Endodermal cell (in vitro differentiated cells): ENCODE measurements around the gene EGFLAM. TPM values are rescaled to one million over a fixed set of nuclear protein-coding genes. Genes with fewer than 3 reads are reported as not detected.
"Not testable (repeated sequence)": the region's sequence is repeated elsewhere in the genome, so short reads cannot be mapped to it uniquely, and the experiment has no call there.

ENCODE experiments used
- DNase-seq: peaks from one replicate; pipeline ENCODE4 v3.0.0-alpha.2; 2017
- H3K27ac ChIP-seq: 2 replicates; pipeline ENCODE4 v1.5.1; 2013; ENCODE audit warnings: mild to moderate bottlenecking, low read depth, low read length, moderate library complexity
- H3K27me3 ChIP-seq: 2 replicates; pipeline ENCODE4 v1.6.1; 2013; ENCODE audit warnings: mild to moderate bottlenecking, low read length, moderate library complexity; ENCODE audit not compliant: insufficient read depth, control insufficient read depth, poor library complexity, severe bottlenecking
- H3K36me3 ChIP-seq: 2 replicates; pipeline ENCODE4 v1.7.0; 2013; ENCODE audit warnings: mild to moderate bottlenecking, low read length, moderate library complexity; ENCODE audit not compliant: control insufficient read depth, insufficient read depth
- H3K4me1 ChIP-seq: one replicate; pipeline ENCODE4 v1.7.0; 2013; ENCODE audit warnings: low read length; ENCODE audit not compliant: control insufficient read depth, insufficient read depth
- H3K4me3 ChIP-seq: 2 replicates; pipeline ENCODE4 v1.5.1; 2013; ENCODE audit warnings: mild to moderate bottlenecking, low read length, moderate library complexity
- H3K9ac ChIP-seq: 2 replicates; pipeline ENCODE4 v1.6.1; 2013; ENCODE audit warnings: mild to moderate bottlenecking, low read length, moderate library complexity; ENCODE audit not compliant: poor library complexity, severe bottlenecking; ENCODE audit errors: extremely low read depth
- H3K9me3 ChIP-seq: 2 replicates; pipeline ENCODE4 v1.6.1; 2013; ENCODE audit warnings: mild to moderate bottlenecking, low read length, moderate library complexity; ENCODE audit not compliant: control insufficient read depth
- H3K27ac Mint-ChIP-seq: 2 replicates; pipeline ENCODE4 v1.8.0; 2020; ENCODE audit warnings: mixed read lengths
- H3K27me3 Mint-ChIP-seq: 2 replicates; pipeline ENCODE4 v1.8.0; 2021; ENCODE audit warnings: mild to moderate bottlenecking, mixed read lengths; ENCODE audit not compliant: insufficient read depth
- H3K36me3 Mint-ChIP-seq: 2 replicates; pipeline ENCODE4 v1.8.0; 2020; ENCODE audit warnings: low read depth, mixed read lengths
- H3K4me1 Mint-ChIP-seq: 2 replicates; pipeline ENCODE4 v1.8.0; 2020; ENCODE audit warnings: mixed read lengths
- H3K4me3 Mint-ChIP-seq: 2 replicates; pipeline ENCODE4 v1.8.0; 2020; ENCODE audit warnings: mild to moderate bottlenecking, moderate library complexity, mixed read lengths
- H3K9me3 Mint-ChIP-seq: 2 replicates; pipeline ENCODE4 v1.8.0; 2020; ENCODE audit warnings: mild to moderate bottlenecking, mixed read lengths
- WGBS, 2 experiments: methylation state at CpG; one replicate each; pipeline versions ENCODE4 v1.1.5 to v1.1.7; 2013; ENCODE audit warnings: missing lambda C conversion rate in 2 of 2, mixed read lengths in 1 of 2; ENCODE audit not compliant: insufficient coverage in 1 of 2, insufficient read length in 1 of 2; 5-methylcytosine and 5-hydroxymethylcytosine counted together
- total RNA-seq, 2 donors: library from RNA; stranded (reverse); fragmentation: NEBNext Ultra II Directional in 1 of 2; extraction: Animal tissue kit (Norgen Biotek cat#: 25700) in 1 of 2; gene quantifications; 2 replicates in 1 of 2; 3 replicates in 1 of 2; pipeline ENCODE4 v1.2.1, GENCODE V29; 2021
- TF ChIP-seq, protein P1 (sequence below): fragments of 200-600 bp; sonication (generic); conservative IDR thresholded peaks from 2 replicates; pipeline ENCODE4 v1.5.0; 2021; ENCODE audit warnings: antibody characterized with exemption, mild to moderate bottlenecking

Gene EGFLAM
- total RNA-seq, 2 donors from 2014 or later, result 4.4 to 8.8 TPM

GRCh38 chr5:38414348-38414747 lies 156.0 kb downstream of the EGFLAM start:
- H3K4me1 ChIP-seq, result peaks cover 5% of the 10 kb centered on the region
- 93 to 94% methylated on average over 4 of the region's 4 CpGs for WGBS, 2 experiments
- no peaks in the 10 kb centered on the region for H3K9me3 Mint-ChIP-seq
- H3K4me3 ChIP-seq, result no peak overlapping the region
- H3K4me1 Mint-ChIP-seq, result peaks cover 22% of the 10 kb centered on the region
- no peak for DNase-seq
- TF ChIP-seq, protein P1, sequence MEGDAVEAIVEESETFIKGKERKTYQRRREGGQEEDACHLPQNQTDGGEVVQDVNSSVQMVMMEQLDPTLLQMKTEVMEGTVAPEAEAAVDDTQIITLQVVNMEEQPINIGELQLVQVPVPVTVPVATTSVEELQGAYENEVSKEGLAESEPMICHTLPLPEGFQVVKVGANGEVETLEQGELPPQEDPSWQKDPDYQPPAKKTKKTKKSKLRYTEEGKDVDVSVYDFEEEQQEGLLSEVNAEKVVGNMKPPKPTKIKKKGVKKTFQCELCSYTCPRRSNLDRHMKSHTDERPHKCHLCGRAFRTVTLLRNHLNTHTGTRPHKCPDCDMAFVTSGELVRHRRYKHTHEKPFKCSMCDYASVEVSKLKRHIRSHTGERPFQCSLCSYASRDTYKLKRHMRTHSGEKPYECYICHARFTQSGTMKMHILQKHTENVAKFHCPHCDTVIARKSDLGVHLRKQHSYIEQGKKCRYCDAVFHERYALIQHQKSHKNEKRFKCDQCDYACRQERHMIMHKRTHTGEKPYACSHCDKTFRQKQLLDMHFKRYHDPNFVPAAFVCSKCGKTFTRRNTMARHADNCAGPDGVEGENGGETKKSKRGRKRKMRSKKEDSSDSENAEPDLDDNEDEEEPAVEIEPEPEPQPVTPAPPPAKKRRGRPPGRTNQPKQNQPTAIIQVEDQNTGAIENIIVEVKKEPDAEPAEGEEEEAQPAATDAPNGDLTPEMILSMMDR, result no peak
- H3K36me3 ChIP-seq, result no peaks in the 10 kb centered on the region
- no peaks in the 10 kb centered on the region for H3K27me3 ChIP-seq
- no peaks in the 10 kb centered on the region for H3K9me3 ChIP-seq
- H3K9ac ChIP-seq, result no peak overlapping the region
- peaks cover 23% of the 10 kb centered on the region for H3K27me3 Mint-ChIP-seq
- no peak overlapping the region for H3K27ac ChIP-seq
- H3K4me3 Mint-ChIP-seq, result no peak overlapping the region
- H3K36me3 Mint-ChIP-seq, result peaks cover 2% of the 10 kb centered on the region
- H3K27ac Mint-ChIP-seq, result no peak overlapping the region

GRCh38 chr5:38415772-38416171 lies 157.4 kb downstream of the EGFLAM start:
- WGBS, 2 experiments, result 85% methylated on average over 4 of the region's 5 CpGs; no CpG with 5 or more reads in 1 of the 2 experiments

DNA sequence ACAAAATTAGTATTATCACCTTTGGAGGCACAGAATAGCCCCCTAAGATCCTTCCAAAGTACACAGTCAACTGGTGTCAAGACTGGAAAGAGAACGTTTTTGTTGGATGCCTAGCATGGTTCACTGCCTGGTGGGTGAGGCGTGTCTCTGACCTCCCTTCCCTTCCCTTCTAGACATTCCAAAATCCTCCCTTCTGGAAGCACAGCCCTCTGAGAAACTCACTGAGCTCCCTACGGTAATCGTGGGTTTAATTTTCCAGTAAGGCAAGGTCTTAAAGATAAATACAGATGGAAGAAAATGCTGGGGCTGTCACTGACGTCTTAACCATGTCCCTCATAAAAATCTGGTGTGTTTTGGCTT lies 159.3 kb downstream of the EGFLAM start:
- no peak overlapping the region for H3K4me3 Mint-ChIP-seq

More at GRCh38 chr5:38415772-38416171, 157.4 kb downstream of the EGFLAM start:
- not testable (repeated sequence) for H3K4me3 Mint-ChIP-seq, H3K4me1 ChIP-seq, H3K9ac ChIP-seq, H3K9me3 Mint-ChIP-seq, DNase-seq, H3K27me3 ChIP-seq, H3K36me3 ChIP-seq, H3K27ac ChIP-seq, H3K9me3 ChIP-seq, H3K4me3 ChIP-seq, H3K27ac Mint-ChIP-seq, H3K36me3 Mint-ChIP-seq
- peaks cover 13% of the 10 kb centered on the region for H3K4me1 Mint-ChIP-seq
- peaks cover 25% of the 10 kb centered on the region for H3K27me3 Mint-ChIP-seq

More for the DNA sequence above, 159.3 kb downstream of the EGFLAM start:
- Histone ChIP-seq H3K27me3 (peaks cover 5% of the 10 kb centered on the region), H3K9ac (no peak overlapping the region), H3K4me3 (no peak overlapping the region), H3K4me1 (peaks cover 5% of the 10 kb centered on the region), H3K27ac (no peak overlapping the region), H3K9me3 (no peaks in the 10 kb centered on the region), H3K36me3 (no peaks in the 10 kb centered on the region)
- Mint-ChIP-seq H3K36me3 (peaks cover 1% of the 10 kb centered on the region), H3K27ac (no peak overlapping the region), H3K27me3 (peaks cover 42% of the 10 kb centered on the region), H3K9me3 (no peaks in the 10 kb centered on the region), H3K4me1 (peaks cover 11% of the 10 kb centered on the region)
- no peak for DNase-seq
- WGBS, 2 experiments, result 89 to 100% methylated on average over 3 to 5 of the region's 5 CpGs
- TF ChIP-seq, protein P1, result no peak
